Stomach (tissue), 9 donors: ENCODE results near the gene RABGAP1. TPM values are rescaled to one million over a fixed set of nuclear protein-coding genes. Genes with fewer than 3 reads are reported as not detected.

Source experiments
- DNase-seq, 2 donors: peaks; one replicate each; pipeline versions ENCODE4 v3.0.0 to v3.0.0-alpha.2; 2013 to 2019
- H3K27ac ChIP-seq, 5 donors: fragments of 200-600 bp in 4 of 5; sonication (generic) in 4 of 5; one replicate each; pipeline ENCODE4 v1.5.1; 2013 to 2019; ENCODE audit warnings: mild to moderate bottlenecking in 1 of 5, moderate library complexity in 1 of 5
- H3K27me3 ChIP-seq, 3 donors: fragments of 200-600 bp; sonication (generic); one replicate each; pipeline ENCODE4 v1.5.1; 2017 to 2019; ENCODE audit warnings: mixed run types in 1 of 3
- H3K36me3 ChIP-seq, 4 donors: fragments of 200-600 bp; sonication (generic); 1 replicate in 3 of 4; 2 replicates in 1 of 4; pipeline ENCODE4 v1.5.1; 2016 to 2019
- H3K4me1 ChIP-seq, 4 donors: fragments of 200-600 bp; sonication (generic); one replicate each; pipeline ENCODE4 v1.5.1; 2016 to 2019
- H3K4me3 ChIP-seq, 4 donors: fragments of 200-600 bp; sonication (generic) in 3 of 4; one replicate each; pipeline ENCODE4 v1.5.1; 2016 to 2019; ENCODE audit warnings: mild to moderate bottlenecking in 1 of 4
- H3K9me3 ChIP-seq, 4 donors: fragments of 200-600 bp; sonication (generic); one replicate each; pipeline ENCODE4 v1.5.1; 2016 to 2019
- CTCF ChIP-seq, 7 experiments: fragments of 450-650 bp in 4 of 7; fragments of 200-600 bp in 3 of 7; sonication (generic) in 3 of 7; IDR thresholded peaks; one replicate each; pipeline ENCODE4 v1.5.1; 2016 to 2019; ENCODE audit warnings: antibody characterized with exemption in 7 of 7, control low read depth in 2 of 7, mild to moderate bottlenecking in 1 of 7
- EP300 ChIP-seq: sonication (generic); formaldehyde crosslinking; IDR thresholded peaks from one replicate; pipeline ENCODE4 v1.6.1; 2017; ENCODE audit warnings: antibody characterized with exemption
- POLR2A ChIP-seq, 4 donors: fragments of 450-650 bp; IDR thresholded peaks; one replicate each; pipeline ENCODE4 v1.6.1; 2016; ENCODE audit warnings: antibody characterized with exemption in 4 of 4, control low read depth in 2 of 4, mild to moderate bottlenecking in 1 of 4, moderate library complexity in 1 of 4
- POLR2AphosphoS5 ChIP-seq, 3 donors: sonication (generic); formaldehyde crosslinking; IDR thresholded peaks; one replicate each; pipeline ENCODE4 v1.6.1; 2016; ENCODE audit warnings: antibody characterized with exemption in 3 of 3
- WGBS, 5 donors: extraction: QIAGEN DNeasy Blood & Tissue Kit in 3 of 5; methylation state at CpG; one replicate each; pipeline versions ENCODE4 v1.1.5 to v1.1.7; 2013 to 2018; 5-methylcytosine and 5-hydroxymethylcytosine counted together
- intact Hi-C: fragments of 100-400 bp; cut with DNase I; formaldehyde crosslinking; loops from one replicate; pipeline ENCODE4 v1.15.1; 2023; ENCODE audit warnings: low total_unique reads
- polyA plus RNA-seq, 3 donors: library from polyadenylated mRNA; stranded (reverse); fragments of 200-250 nt; gene quantifications; one replicate each; pipeline ENCODE4 v1.2.3, GENCODE V29; 2013
- total RNA-seq, 5 donors: library from RNA; depleted of rRNA; stranded (reverse); fragments of >200 nt; gene quantifications; one replicate each; pipeline versions ENCODE4 v1.1.0 to v1.2.3, GENCODE V29; 2014 to 2016
- donor health status: healthy with polysubstance abuse.
- donor health status: Bipolar disorder and iron deficiency.
- donor health status: healthy.

Gene RABGAP1
- total and polyA plus RNA-seq, 8 donors, result 7.0 to 157 (median 33.0) TPM

GRCh38 chr9:122918310-122918709 is 22.5 kb upstream of the RABGAP1 start:
- WGBS, 5 donors, result 85 to 90% (median 90%) methylated on average over 2 of the region's 2 CpGs
- intact Hi-C loops, result no loop called here
- no peaks in the 10 kb centered on the region for H3K9me3 ChIP-seq
- no peak overlapping the region for H3K27ac ChIP-seq
- peaks cover 0 to 8% (median 7%) of the 10 kb centered on the region in 4 donors for H3K4me1 ChIP-seq
- H3K27me3 ChIP-seq, result no peaks in the 10 kb centered on the region
- no peak for TF ChIP-seq EP300
- no peak for TF ChIP-seq POLR2AphosphoS5 (IDR thresholded peaks at IDR 0.05)
- TF ChIP-seq POLR2A (IDR thresholded peaks at IDR 0.05), result no peak
- no peak for TF ChIP-seq CTCF (IDR thresholded peaks at IDR 0.05)
- DNase-seq, result no peak
- no peak overlapping the region for H3K4me3 ChIP-seq
- peaks cover 9 to 46% (median 31%) of the 10 kb centered on the region in 4 donors for H3K36me3 ChIP-seq

- intact Hi-C loops, result no loop called here
- no peak for TF ChIP-seq EP300
- TF ChIP-seq CTCF (IDR thresholded peaks at IDR 0.05), result no peak
- no peak for TF ChIP-seq POLR2AphosphoS5 (IDR thresholded peaks at IDR 0.05)
- no peak for TF ChIP-seq POLR2A (IDR thresholded peaks at IDR 0.05)
- no peak for DNase-seq
- no peaks in the 10 kb centered on the region for H3K4me1 ChIP-seq
- H3K27ac ChIP-seq, result no peak overlapping the region
- 91 to 96% (median 92%) methylated on average over 8 of the region's 8 CpGs for WGBS, 5 donors
- H3K36me3 ChIP-seq, result peaks cover 9 to 50% (median 31%) of the 10 kb centered on the region in 4 donors
- H3K9me3 ChIP-seq, result no peaks in the 10 kb centered on the region
- no peaks in the 10 kb centered on the region for H3K27me3 ChIP-seq
- no peak overlapping the region for H3K4me3 ChIP-seq
Observed at GRCh38 chr9:122922713-122923112, 18.1 kb upstream of the RABGAP1 start.

- no peak for DNase-seq
- Histone ChIP-seq H3K4me3 (no peak overlapping the region), H3K27ac (no peak overlapping the region), H3K27me3 (no peaks in the 10 kb centered on the region), H3K4me1 (peaks cover 0 to 4% (median 0%) of the 10 kb centered on the region in 4 donors), H3K9me3 (no peaks in the 10 kb centered on the region), H3K36me3 (peaks cover 3 to 39% (median 21%) of the 10 kb centered on the region in 4 donors)
- intact Hi-C loops, result no loop called here
- no peak for TF ChIP-seq POLR2A (IDR thresholded peaks at IDR 0.05)
- TF ChIP-seq EP300, result no peak
- TF ChIP-seq CTCF (IDR thresholded peaks at IDR 0.05), result no peak
- TF ChIP-seq POLR2AphosphoS5 (IDR thresholded peaks at IDR 0.05), result no peak
- 86 to 94% (median 89%) methylated on average over 3 of the region's 3 CpGs for WGBS, 5 donors
Observed at GRCh38 chr9:122923947-122924346, 16.9 kb upstream of the RABGAP1 start.

- intact Hi-C loops, result no loop called here
- H3K27me3 ChIP-seq, result no peaks in the 10 kb centered on the region
Observed at GRCh38 chr9:122929796-122930354, 10.9 kb upstream of the RABGAP1 start.

More at GRCh38 chr9:122929796-122930354, 10.9 kb upstream of the RABGAP1 start:
- Histone ChIP-seq H3K4me3 (no peak overlapping the region), H3K27ac (no peak overlapping the region), H3K4me1 (peaks cover 16 to 45% (median 37%) of the 10 kb centered on the region in 4 donors), H3K9me3 (no peaks in the 10 kb centered on the region), H3K36me3 (peaks cover 0 to 4% (median 0%) of the 10 kb centered on the region in 4 donors)
- TF ChIP-seq POLR2A (IDR thresholded peaks at IDR 0.05) (no peak), CTCF (IDR thresholded peaks at IDR 0.05) (no peak), POLR2AphosphoS5 (IDR thresholded peaks at IDR 0.05) (no peak), EP300 (no peak)
- DNase-seq, result no peak
- WGBS, 5 donors, result 82 to 95% (median 84%) methylated on average over 1 of the region's 1 CpG
